HepG2 (cell line): ENCODE results near the gene RPS6KA3. TPM values are rescaled to one million over a fixed set of nuclear protein-coding genes. Genes with fewer than 3 reads are reported as not detected.

Source experiments
- CC2D1A ChIP-seq: sonication (generic); formaldehyde crosslinking; IDR thresholded peaks from 2 replicates; pipeline ENCODE4 v1.8.1; 2023; ENCODE audit warnings: mild to moderate bottlenecking, missing genetic modification reagents
- FOXK1 ChIP-seq: sonication (generic); formaldehyde crosslinking; IDR thresholded peaks from 2 replicates; pipeline ENCODE4 v1.4.0; 2020; ENCODE audit warnings: low read depth, missing genetic modification reagents, borderline replicate concordance
- HINFP ChIP-seq: sonication (generic); formaldehyde crosslinking; IDR thresholded peaks from 2 replicates; pipeline ENCODE4 v1.4.0; 2020; ENCODE audit warnings: low read depth, mild to moderate bottlenecking, missing genetic modification reagents
- KDM3A ChIP-seq: IDR thresholded peaks from 2 replicates; pipeline ENCODE4 v1.6.1; 2018; ENCODE audit warnings: low read depth, missing compliant biosample characterization
- PATZ1 ChIP-seq: sonication (generic); formaldehyde crosslinking; IDR thresholded peaks from 2 replicates; pipeline ENCODE4 v1.4.0; 2020; ENCODE audit warnings: missing genetic modification reagents
- PAX8 ChIP-seq: sonication (generic); formaldehyde crosslinking; IDR thresholded peaks from 2 replicates; pipeline ENCODE4 v1.8.0; 2022; ENCODE audit warnings: mild to moderate bottlenecking, missing genetic modification reagents, borderline replicate concordance
- PBX3 ChIP-seq: sonication (generic); formaldehyde crosslinking; IDR thresholded peaks from 2 replicates; pipeline ENCODE4 v1.8.1; 2023; ENCODE audit warnings: missing genetic modification reagents, inconsistent platforms, borderline replicate concordance
- REXO4 ChIP-seq: sonication (generic); formaldehyde crosslinking; IDR thresholded peaks from 2 replicates; pipeline ENCODE4 v1.8.0; 2022; ENCODE audit warnings: missing genetic modification reagents, mild to moderate bottlenecking, borderline replicate concordance
- TRAFD1 ChIP-seq: sonication (generic); formaldehyde crosslinking; IDR thresholded peaks from 2 replicates; pipeline ENCODE4 v1.5.1; 2020; ENCODE audit warnings: missing genetic modification reagents, mild to moderate bottlenecking, borderline replicate concordance
- ZBTB34 ChIP-seq: sonication (generic); formaldehyde crosslinking; IDR thresholded peaks from 2 replicates; pipeline ENCODE4 v1.8.0; 2022; ENCODE audit warnings: mild to moderate bottlenecking, missing genetic modification reagents
- ZNF142 ChIP-seq: sonication (generic); formaldehyde crosslinking; IDR thresholded peaks from 2 replicates; pipeline ENCODE4 v1.4.0; 2020; ENCODE audit warnings: missing genetic modification reagents
- ZNF800 ChIP-seq: sonication (generic); formaldehyde crosslinking; IDR thresholded peaks from 2 replicates; pipeline ENCODE4 v1.4.0; 2020; ENCODE audit warnings: missing genetic modification reagents
- polyA plus RNA-seq, 8 experiments: library from polyadenylated mRNA; depleted of rRNA in 3 of 8; stranded (reverse) in 7 of 8; unstranded in 1 of 8; fragments of >200 nt; fragmentation: Illumina TruSeq in 4 of 8; extraction: Trizol in 4 of 8; gene quantifications; 2 replicates each; pipeline versions ENCODE4 v1.2.1 to v1.2.3, GENCODE V29; 2011 to 2016; ENCODE audit warnings: low read depth in 4 of 8, missing spikeins in 1 of 8, mixed read lengths in 1 of 8; ENCODE audit not compliant: insufficient read depth in 1 of 8
- total RNA-seq, 5 experiments: library from RNA; depleted of rRNA; stranded (reverse); fragments of >200 nt; fragmentation: Illumina TruSeq; extraction: Trizol; gene quantifications; 2 replicates each; pipeline ENCODE4 v1.2.3, GENCODE V29; 2016; ENCODE audit warnings: low read depth in 1 of 5

The RPS6KA3 gene
- total and polyA plus RNA-seq, 2 of the 13 experiments (the other 11 are each of a cell fraction or from before 2014, with no cell fraction given): 314 to 357 TPM

- TF ChIP-seq ZNF142 (CRISPR knock-in tag): no peak
- TF ChIP-seq KDM3A (CRISPR knock-in tag): no peak
- no peak for TF ChIP-seq PAX8
- TF ChIP-seq ZBTB34 (CRISPR knock-in tag): no peak
- TF ChIP-seq ZNF800 (CRISPR knock-in tag): no peak
- no peak for TF ChIP-seq TRAFD1 (CRISPR knock-in tag)
- TF ChIP-seq CC2D1A (CRISPR knock-in tag): no peak
- no peak for TF ChIP-seq REXO4 (CRISPR knock-in tag)
- no peak for TF ChIP-seq PBX3 (CRISPR knock-in tag)
- TF ChIP-seq PATZ1: no peak
- peak; percentile 20; the same call in 1 of the 2 replicates for TF ChIP-seq FOXK1 (CRISPR knock-in tag)
- no peak for TF ChIP-seq HINFP (CRISPR knock-in tag)
These were observed 4.5 kb upstream of the RPS6KA3 start (continued) for GRCh38 chrX:20271186-20271585.
